GM21723 (cell line): ENCODE data around the gene LRBA.
"Not testable (repeated sequence)": the region's sequence is repeated elsewhere in the genome, so short reads cannot be mapped to it uniquely, and the experiment has no call there.

ENCODE experiments used
- ATAC-seq: cut with Tn5 transposase; IDR thresholded peaks from one replicate; pipeline ENCODE4 v1.9.1; 2021; ENCODE audit warnings: mild to moderate bottlenecking, moderate library complexity; ENCODE audit not compliant: unreplicated experiment

The LRBA gene

DNA sequence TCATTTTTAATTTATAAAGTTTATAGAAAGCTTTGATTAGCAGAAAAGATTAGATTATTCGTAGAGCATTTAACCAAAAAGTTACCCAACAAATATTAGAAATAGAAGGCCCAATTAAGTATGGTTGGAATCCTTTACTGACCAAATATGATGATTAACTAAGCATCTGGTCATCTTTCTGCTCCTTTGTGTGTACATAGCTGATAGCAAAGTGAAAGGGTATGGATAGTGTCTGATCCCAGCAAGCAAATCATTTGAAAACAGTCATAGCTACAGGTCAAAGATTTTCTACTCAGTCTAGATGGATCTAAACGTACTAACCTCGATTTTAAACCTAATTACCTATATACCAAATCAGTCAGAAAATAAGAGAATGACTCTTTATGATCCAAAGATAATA lies 440.4 kb downstream of the LRBA start:
- no peak for ATAC-seq

DNA sequence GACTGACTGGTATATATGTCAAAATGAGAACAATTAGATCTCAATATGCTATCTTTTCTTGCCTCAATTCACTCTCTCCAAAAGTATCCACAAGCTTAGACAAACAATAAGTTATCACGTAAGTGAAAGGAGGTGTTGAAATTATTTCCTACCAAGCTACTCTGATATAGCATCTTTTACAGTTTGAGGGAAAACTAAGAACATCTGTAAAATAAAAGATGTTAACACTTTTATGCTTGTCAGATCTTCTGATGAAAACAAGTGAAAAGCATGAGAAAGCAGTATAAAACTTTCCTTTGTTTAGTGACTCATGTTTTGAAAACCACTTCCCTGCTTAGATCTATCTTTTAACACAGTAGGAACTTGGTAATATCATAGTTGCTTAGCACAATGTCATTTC lies 441.6 kb downstream of the LRBA start:
- no peak for ATAC-seq

- ATAC-seq = no peak
These were observed 442.2 kb downstream of the LRBA start for GRCh38 chr4:150572704-150573504.

GRCh38 chr4:150570862-150571261 lies 444.2 kb downstream of the LRBA start:
- no peak for ATAC-seq

GRCh38 chr4:150569998-150570535 lies 445.0 kb downstream of the LRBA start:
- ATAC-seq = no peak

- no peak for ATAC-seq
These were observed 445.6 kb downstream of the LRBA start for GRCh38 chr4:150569384-150569987.

DNA sequence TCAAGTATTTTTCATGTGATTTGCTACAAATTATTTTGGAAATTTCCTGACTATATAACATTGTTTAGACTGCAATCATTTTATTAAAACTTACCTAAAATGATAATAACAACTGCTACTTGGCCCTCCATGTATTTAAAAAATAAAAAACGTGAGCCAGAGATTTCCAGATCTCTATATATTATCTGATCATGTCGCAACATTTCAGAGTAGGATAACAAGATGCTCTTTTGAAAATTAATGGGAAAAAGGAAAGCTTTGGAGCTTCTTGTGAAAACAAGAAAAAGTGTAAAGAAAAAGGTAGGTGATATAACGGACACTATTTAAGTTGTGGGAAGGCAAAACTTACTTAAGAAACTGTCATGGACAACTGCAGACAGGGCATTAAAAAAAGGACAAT lies 448.0 kb downstream of the LRBA start:
- no peak for ATAC-seq

DNA sequence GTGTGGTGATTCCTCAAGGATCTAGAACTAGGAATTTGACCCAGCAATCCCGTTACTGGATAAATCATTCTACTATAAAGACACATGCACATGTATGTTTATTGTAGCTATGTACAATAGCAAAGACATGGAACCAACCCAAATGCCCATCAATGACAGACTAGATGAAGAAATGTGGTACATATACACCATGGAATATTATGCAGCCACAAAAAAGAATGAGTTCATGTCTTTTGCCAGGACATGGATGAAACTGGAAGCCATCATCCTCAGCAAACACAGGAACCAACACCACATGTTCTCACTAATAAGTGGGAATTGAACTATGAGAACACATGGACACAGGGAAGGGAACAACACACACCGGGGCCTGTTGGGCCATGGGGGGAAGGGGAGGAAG lies 450.1 kb downstream of the LRBA start:
- not testable (repeated sequence) for ATAC-seq

DNA sequence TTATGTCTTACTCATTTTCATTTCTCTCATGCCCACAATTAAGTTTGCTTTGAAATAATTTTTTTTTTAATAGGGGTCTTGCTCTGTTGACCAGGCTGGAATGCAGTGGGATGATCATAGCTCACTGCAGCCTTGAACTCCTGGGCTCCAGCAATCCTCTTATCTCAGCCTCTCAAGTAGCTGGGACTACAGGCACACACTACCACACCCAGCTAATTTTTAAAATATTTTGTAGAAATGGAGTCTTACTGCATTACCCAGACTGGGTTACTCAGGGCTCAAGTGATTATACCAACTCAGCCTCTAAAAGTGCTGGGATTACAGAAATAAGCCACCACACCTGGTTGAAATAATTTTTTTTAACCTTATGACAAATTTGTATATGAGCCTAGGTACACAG lies 452.3 kb downstream of the LRBA start:
- no peak for ATAC-seq

GRCh38 chr4:150562250-150562649 lies 452.8 kb downstream of the LRBA start:
- no peak for ATAC-seq

- no peak for ATAC-seq
These were observed 453.8 kb downstream of the LRBA start for GRCh38 chr4:150561143-150561737.

- ATAC-seq = not testable (repeated sequence)
These were observed 457.3 kb downstream of the LRBA start for GRCh38 chr4:150557811-150558210.

- no peak for ATAC-seq
These were observed 467.8 kb downstream of the LRBA start for GRCh38 chr4:150547154-150547838.

- ATAC-seq = no peak
These were observed 468.8 kb downstream of the LRBA start for GRCh38 chr4:150546286-150546685.

GRCh38 chr4:150543042-150543441 lies 472.0 kb downstream of the LRBA start:
- ATAC-seq = no peak

DNA sequence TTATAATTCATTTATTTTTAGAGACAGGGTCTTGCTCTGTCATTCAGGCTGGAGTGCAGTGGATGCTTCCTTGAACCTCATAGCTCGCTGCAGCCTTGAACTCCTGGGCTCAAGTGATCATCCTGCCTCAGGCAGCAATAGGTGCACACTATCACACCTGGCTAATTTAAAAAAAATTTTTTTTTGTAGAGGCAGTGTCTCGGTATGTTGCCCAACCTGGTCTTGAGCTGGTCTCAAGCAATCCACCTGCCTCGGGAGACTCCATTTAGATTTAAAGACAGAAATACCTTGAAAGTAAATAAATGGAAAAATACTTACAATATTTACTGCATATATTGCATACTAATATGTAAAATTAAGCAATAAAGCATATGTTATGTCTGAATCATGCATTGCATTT lies 473.4 kb downstream of the LRBA start:
- ATAC-seq = no peak

DNA sequence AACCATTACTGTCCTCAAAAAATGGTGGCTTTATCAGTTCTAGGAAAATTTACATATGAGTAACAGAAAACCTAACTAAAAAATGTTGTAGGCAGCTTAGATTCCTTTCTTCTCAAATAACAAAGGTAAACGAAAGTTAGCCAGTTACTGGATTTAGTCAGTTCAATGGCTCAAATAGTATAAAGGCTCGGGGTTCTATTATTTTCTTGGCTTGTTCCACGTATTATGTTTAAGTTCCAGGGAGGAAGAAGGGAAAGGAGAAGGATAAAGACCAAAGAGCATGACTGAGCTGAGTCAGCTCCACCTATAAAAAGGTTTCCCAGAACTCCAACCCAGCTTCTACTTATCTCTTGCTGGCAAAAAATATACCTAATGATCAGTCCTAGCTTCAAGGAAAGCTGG lies 474.1 kb downstream of the LRBA start:
- ATAC-seq = no peak

- ATAC-seq = no peak
These were observed 474.5 kb downstream of the LRBA start for GRCh38 chr4:150540536-150540935.

- not testable (repeated sequence) for ATAC-seq
These were observed 477.2 kb downstream of the LRBA start for GRCh38 chr4:150537911-150538310.

GRCh38 chr4:150534818-150535217 lies 480.3 kb downstream of the LRBA start:
- ATAC-seq = no peak

GRCh38 chr4:150533673-150534072 lies 481.4 kb downstream of the LRBA start:
- ATAC-seq = no peak
